Smooth muscle cell (in vitro differentiated cells): ENCODE data around the gene FAXDC2. TPM values are rescaled to one million over a fixed set of nuclear protein-coding genes. Genes with fewer than 3 reads are reported as not detected.

ENCODE experiments used
- DNase-seq: peaks from one replicate; lab custom pipeline; 2025; ENCODE audit not compliant: unreplicated experiment; lab: John Stamatoyannopoulos, UW
- H2AFZ ChIP-seq: fragments of 200-600 bp; sonication (generic); 2 replicates; pipeline ENCODE4 v1.6.0; 2016; ENCODE audit warnings: antibody characterized with exemption, low read depth, mild to moderate bottlenecking
- H3F3A ChIP-seq: fragments of 200-600 bp; sonication (generic); 2 replicates; pipeline ENCODE4 v1.6.0; 2017; ENCODE audit warnings: antibody characterized with exemption, low read depth
- H3K27ac ChIP-seq: fragments of 200-600 bp; sonication (generic); 2 replicates; pipeline ENCODE4 v1.5.1; 2016; ENCODE audit warnings: low read depth, mild to moderate bottlenecking
- H3K27me3 ChIP-seq: fragments of 200-600 bp; sonication (generic); 2 replicates; pipeline ENCODE4 v1.6.1; 2016; ENCODE audit warnings: low read depth, mild to moderate bottlenecking
- H3K36me3 ChIP-seq: fragments of 200-600 bp; sonication (generic); 2 replicates; pipeline ENCODE4 v1.5.1; 2016; ENCODE audit warnings: low read depth
- H3K4me1 ChIP-seq: fragments of 200-600 bp; sonication (generic); 2 replicates; pipeline ENCODE4 v1.5.1; 2016; ENCODE audit warnings: low read depth
- H3K4me2 ChIP-seq: fragments of 200-600 bp; sonication (generic); 2 replicates; pipeline ENCODE4 v1.6.0; 2016; ENCODE audit warnings: mild to moderate bottlenecking
- H3K4me3 ChIP-seq: fragments of 200-600 bp; sonication (generic); 2 replicates; pipeline ENCODE4 v1.5.1; 2016; ENCODE audit warnings: mild to moderate bottlenecking
- H3K79me2 ChIP-seq: fragments of 200-600 bp; sonication (generic); 2 replicates; pipeline ENCODE4 v1.6.0; 2016; ENCODE audit warnings: low read depth, mild to moderate bottlenecking
- H3K9ac ChIP-seq: fragments of 200-600 bp; sonication (generic); 2 replicates; pipeline ENCODE4 v1.6.0; 2016; ENCODE audit warnings: low read depth
- H3K9me3 ChIP-seq: fragments of 200-600 bp; sonication (generic); replicated peaks from 2 replicates; pipeline ENCODE4 v1.5.1; 2016; ENCODE audit warnings: low read depth
- H4K20me1 ChIP-seq: fragments of 200-600 bp; sonication (generic); 2 replicates; pipeline ENCODE4 v1.6.0; 2016; ENCODE audit warnings: low read depth
- WGBS: methylation state at CpG from one replicate; pipeline ENCODE4 v1.1.7; 2016; ENCODE audit warnings: low lambda C conversion rate; 5-methylcytosine and 5-hydroxymethylcytosine counted together
- polyA plus RNA-seq: library from polyadenylated mRNA; unstranded; fragments of >200 nt; fragmentation: Nextera tagmentation; extraction: Ambion mirVana; gene quantifications from 2 replicates; pipeline ENCODE4 v1.2.1, GENCODE V29; 2016
- total RNA-seq: library from RNA; depleted of rRNA; stranded (reverse); fragments of >200 nt; gene quantifications from 2 replicates; pipeline ENCODE4 v1.2.3, GENCODE V29; 2014
- TF ChIP-seq, protein P1 (sequence below): fragments of 200-600 bp; sonication (generic); IDR thresholded peaks from 2 replicates; pipeline ENCODE4 v1.5.1; 2017; ENCODE audit warnings: borderline replicate concordance, mild to moderate bottlenecking, antibody characterized with exemption; ENCODE audit not compliant: insufficient read depth, poor library complexity, severe bottlenecking

Gene FAXDC2
- total and polyA plus RNA-seq, 2 experiments from 2014 or later, result 2.0 to 2.5 TPM

DNA sequence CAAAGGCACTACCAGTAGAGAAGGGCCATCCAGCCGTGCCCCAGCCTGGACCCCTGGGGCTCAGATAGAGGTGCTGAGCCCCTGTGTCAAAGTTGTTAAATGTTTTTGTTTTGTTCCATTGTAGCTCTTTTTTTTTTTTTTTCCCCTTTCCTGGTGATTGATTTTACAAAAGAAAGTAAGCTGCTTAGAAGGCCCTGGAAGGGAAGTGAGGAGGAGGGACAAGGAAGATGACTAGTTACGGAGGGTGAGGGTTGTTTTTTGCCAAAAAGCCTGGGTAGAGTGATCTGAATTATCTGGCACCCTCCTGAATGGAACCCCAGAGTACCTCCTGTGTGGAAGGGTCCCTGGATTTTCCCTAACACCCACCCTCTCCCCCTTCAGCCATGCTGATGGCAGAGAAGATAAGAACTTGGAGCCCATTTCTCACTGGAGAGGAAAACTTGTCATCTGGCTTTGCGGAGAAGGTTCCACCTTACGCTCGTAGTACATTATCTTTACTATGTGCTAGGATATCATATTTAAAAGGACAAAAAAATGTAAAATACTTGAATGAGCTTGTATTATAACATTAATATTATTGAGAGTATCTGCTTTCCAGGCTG lies 33.4 kb downstream of the FAXDC2 start:
- H3K36me3 ChIP-seq, result peaks cover under 1% of the 10 kb centered on the region
- H3K27ac ChIP-seq, result no peak overlapping the region
- no peaks in the 10 kb centered on the region for H3K9me3 ChIP-seq
- no peaks in the 10 kb centered on the region for H3K79me2 ChIP-seq
- no peak overlapping the region for H3K4me2 ChIP-seq
- over 99% methylated on average over 5 of the region's 5 CpGs for WGBS
- H4K20me1 ChIP-seq, result no peaks in the 10 kb centered on the region
- H3K9ac ChIP-seq, result no peak overlapping the region
- H3K4me3 ChIP-seq, result no peak overlapping the region
- H3K4me1 ChIP-seq, result peaks cover 9% of the 10 kb centered on the region
- no peak overlapping the region for H2AFZ ChIP-seq
- no peaks in the 10 kb centered on the region for H3K27me3 ChIP-seq
- H3F3A ChIP-seq, result no peaks in the 10 kb centered on the region
- no peak for DNase-seq
- TF ChIP-seq, protein P1, sequence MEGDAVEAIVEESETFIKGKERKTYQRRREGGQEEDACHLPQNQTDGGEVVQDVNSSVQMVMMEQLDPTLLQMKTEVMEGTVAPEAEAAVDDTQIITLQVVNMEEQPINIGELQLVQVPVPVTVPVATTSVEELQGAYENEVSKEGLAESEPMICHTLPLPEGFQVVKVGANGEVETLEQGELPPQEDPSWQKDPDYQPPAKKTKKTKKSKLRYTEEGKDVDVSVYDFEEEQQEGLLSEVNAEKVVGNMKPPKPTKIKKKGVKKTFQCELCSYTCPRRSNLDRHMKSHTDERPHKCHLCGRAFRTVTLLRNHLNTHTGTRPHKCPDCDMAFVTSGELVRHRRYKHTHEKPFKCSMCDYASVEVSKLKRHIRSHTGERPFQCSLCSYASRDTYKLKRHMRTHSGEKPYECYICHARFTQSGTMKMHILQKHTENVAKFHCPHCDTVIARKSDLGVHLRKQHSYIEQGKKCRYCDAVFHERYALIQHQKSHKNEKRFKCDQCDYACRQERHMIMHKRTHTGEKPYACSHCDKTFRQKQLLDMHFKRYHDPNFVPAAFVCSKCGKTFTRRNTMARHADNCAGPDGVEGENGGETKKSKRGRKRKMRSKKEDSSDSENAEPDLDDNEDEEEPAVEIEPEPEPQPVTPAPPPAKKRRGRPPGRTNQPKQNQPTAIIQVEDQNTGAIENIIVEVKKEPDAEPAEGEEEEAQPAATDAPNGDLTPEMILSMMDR, result no peak

DNA sequence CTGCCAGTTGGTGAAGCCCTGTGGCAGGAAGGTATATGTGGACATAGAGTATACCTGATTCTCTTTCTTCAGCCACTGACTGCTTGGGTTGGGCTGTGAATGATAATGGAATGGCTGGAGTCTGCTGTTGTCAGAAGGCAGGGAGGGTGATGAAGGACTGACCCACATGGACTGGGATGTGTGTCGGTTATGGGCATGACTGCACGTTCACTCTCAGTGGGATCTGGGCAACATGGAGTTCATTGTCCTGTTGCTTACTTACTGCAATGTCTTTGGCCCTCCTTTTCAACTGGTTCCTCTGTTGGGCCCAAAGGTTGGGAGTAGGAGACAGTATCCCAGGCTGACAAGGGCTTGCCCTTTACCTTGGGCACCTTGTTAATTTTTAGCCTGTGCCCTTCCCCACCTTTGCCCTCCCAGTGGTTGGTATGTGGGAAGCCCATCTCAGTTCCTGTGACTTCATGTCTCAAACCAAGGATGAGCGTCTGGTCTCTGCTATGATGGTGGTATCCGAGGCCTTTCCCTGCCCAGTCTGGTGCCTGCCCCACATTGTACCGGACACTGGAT lies 34.6 kb downstream of the FAXDC2 start:
- Histone ChIP-seq H3K9ac (no peak overlapping the region), H2AFZ (no peak overlapping the region), H3K4me3 (no peak overlapping the region), H3K4me2 (no peak overlapping the region), H3K9me3 (no peaks in the 10 kb centered on the region), H3K27ac (no peak overlapping the region), H3K79me2 (no peaks in the 10 kb centered on the region), H4K20me1 (peaks cover 4% of the 10 kb centered on the region), H3F3A (no peaks in the 10 kb centered on the region), H3K36me3 (peaks cover 7% of the 10 kb centered on the region), H3K27me3 (no peaks in the 10 kb centered on the region), H3K4me1 (peaks cover 9% of the 10 kb centered on the region)
- no peak for DNase-seq
- 92% methylated on average over 5 of the region's 5 CpGs for WGBS
- TF ChIP-seq, protein P1, result no peak

DNA sequence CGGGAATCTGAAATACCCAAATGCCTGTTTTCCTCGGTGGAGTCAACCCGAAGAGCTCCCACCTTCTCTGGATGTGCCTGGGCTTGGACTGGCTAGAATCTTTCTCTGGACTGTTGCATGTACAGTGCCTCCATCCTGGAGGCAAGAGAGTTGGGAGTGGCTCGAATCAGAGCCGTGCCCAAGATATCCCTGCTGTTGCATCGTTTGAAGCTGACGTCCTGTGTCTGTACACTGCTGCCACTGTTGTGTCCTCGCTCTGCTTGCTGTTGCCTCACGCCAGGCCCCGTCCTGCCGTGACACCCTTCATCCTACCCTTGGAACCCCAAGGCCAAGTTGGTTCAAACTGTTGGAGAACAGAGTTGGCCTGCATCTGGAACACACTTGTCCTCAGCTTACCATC lies 35.4 kb downstream of the FAXDC2 start:
- no peaks in the 10 kb centered on the region for H3K79me2 ChIP-seq
- H3K4me1 ChIP-seq, result peaks cover 9% of the 10 kb centered on the region
- no peak overlapping the region for H3K9ac ChIP-seq
- DNase-seq, result no peak
- no peaks in the 10 kb centered on the region for H3K9me3 ChIP-seq
- H3K27ac ChIP-seq, result no peak overlapping the region
- peaks cover 4% of the 10 kb centered on the region for H4K20me1 ChIP-seq
- no peak overlapping the region for H3K4me3 ChIP-seq
- TF ChIP-seq, protein P1, result no peak
- no peaks in the 10 kb centered on the region for H3F3A ChIP-seq
- no peaks in the 10 kb centered on the region for H3K27me3 ChIP-seq
- H2AFZ ChIP-seq, result no peak overlapping the region
- peaks cover 7% of the 10 kb centered on the region for H3K36me3 ChIP-seq
- 93% methylated on average over 11 of the region's 11 CpGs for WGBS
- no peak overlapping the region for H3K4me2 ChIP-seq

DNA sequence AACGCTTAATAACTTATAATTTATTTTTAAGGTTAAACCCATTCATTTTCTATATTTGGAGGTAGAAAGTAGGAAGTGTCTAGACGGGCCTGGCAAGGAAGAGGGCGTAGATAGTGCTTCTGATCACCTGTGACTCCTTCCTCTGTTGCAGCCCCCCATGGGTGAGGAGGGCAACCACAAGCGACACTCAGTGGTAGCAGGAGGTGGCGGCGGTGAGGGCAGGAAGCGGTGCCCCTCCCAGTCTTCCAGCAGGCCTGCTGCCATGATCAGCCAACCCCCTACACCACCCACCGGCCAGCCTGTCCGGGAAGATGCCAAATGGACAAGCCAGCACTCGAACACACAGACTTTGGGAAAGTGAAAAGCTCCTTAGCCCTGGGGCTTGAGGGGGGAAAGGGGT lies 36.7 kb downstream of the FAXDC2 start:
- Histone ChIP-seq H3K27me3 (no peaks in the 10 kb centered on the region), H2AFZ (no peak overlapping the region), H4K20me1 (peaks cover 4% of the 10 kb centered on the region), H3K9me3 (no peaks in the 10 kb centered on the region), H3K4me1 (peaks cover 3% of the 10 kb centered on the region), H3K9ac (no peak overlapping the region), H3K79me2 (no peaks in the 10 kb centered on the region), H3K4me3 (no peak overlapping the region), H3K27ac (no peak overlapping the region), H3F3A (no peaks in the 10 kb centered on the region), H3K36me3 (peaks cover 7% of the 10 kb centered on the region), H3K4me2 (no peak overlapping the region)
- no peak for DNase-seq
- 96% methylated on average over 10 of the region's 10 CpGs for WGBS
- TF ChIP-seq, protein P1, result no peak
